Gastrocnemius medialis (tissue), 4 donors: ENCODE results near the gene ST6GALNAC6. TPM values are rescaled to one million over a fixed set of nuclear protein-coding genes. Genes with fewer than 3 reads are reported as not detected.

ENCODE experiments used
- ATAC-seq, 2 donors: fragments of 150-250 bp; one replicate each; pipeline ENCODE4 v1.9.1; 2016
- DNase-seq, 2 donors: peaks; one replicate each; pipeline ENCODE4 v3.0.0-alpha.2; 2019
- H3K27ac ChIP-seq, 4 donors: fragments of 200-600 bp; sonication (generic); 1 replicate in 1 of 4; 2 replicates in 3 of 4; pipeline ENCODE4 v1.5.1; 2016 to 2018; ENCODE audit warnings: mild to moderate bottlenecking in 2 of 4, moderate library complexity in 1 of 4
- H3K27me3 ChIP-seq, 3 donors: fragments of 200-600 bp; sonication (generic) in 2 of 3; 1 replicate in 1 of 3; 2 replicates in 2 of 3; pipeline versions ENCODE4 v1.5.1 to v1.6.0; 2016 to 2019; ENCODE audit warnings: mild to moderate bottlenecking in 1 of 3, moderate library complexity in 1 of 3
- H3K36me3 ChIP-seq, 2 donors: fragments of 200-600 bp; sonication (generic) in 1 of 2; one replicate each; pipeline ENCODE4 v1.5.1; 2017 to 2018
- H3K4me1 ChIP-seq, 2 donors: fragments of 200-600 bp; sonication (generic) in 1 of 2; one replicate each; pipeline ENCODE4 v1.5.1; 2016 to 2017; ENCODE audit warnings: mild to moderate bottlenecking in 2 of 2
- H3K4me3 ChIP-seq, 4 donors: fragments of 200-600 bp; sonication (generic) in 3 of 4; 1 replicate in 1 of 4; 2 replicates in 3 of 4; pipeline ENCODE4 v1.5.1; 2016 to 2019; ENCODE audit warnings: mild to moderate bottlenecking in 2 of 4
- H3K9me3 ChIP-seq, 3 donors: fragments of 200-600 bp; sonication (generic) in 2 of 3; 1 replicate in 1 of 3; 2 replicates in 2 of 3; pipeline ENCODE4 v1.5.1; 2016 to 2019
- POLR2A ChIP-seq, 2 donors: fragments of 450-650 bp; IDR thresholded peaks; one replicate each; pipeline ENCODE4 v1.6.1; 2017; ENCODE audit warnings: antibody characterized with exemption in 2 of 2, mild to moderate bottlenecking in 2 of 2, moderate library complexity in 2 of 2
- in situ Hi-C, 4 donors: fragments of 200-750 bp; cut with MboI; loops; one replicate each; pipeline versions ENCODE4 v1.15.0 to v1.8.0; 2017; ENCODE audit warnings: low sequenced_read_pairs in 4 of 4
- intact Hi-C: fragments of 100-400 bp; cut with DNase I; formaldehyde crosslinking; loops from one replicate; pipeline ENCODE4 v1.15.1; 2023; ENCODE audit warnings: low total_unique reads
- total RNA-seq, 4 donors: library from RNA; depleted of rRNA; stranded (reverse); fragments of >200 nt; gene quantifications; one replicate each; pipeline versions ENCODE4 v1.1.0 to v1.2.3, GENCODE V29; 2016
- TF ChIP-seq, protein P1 (sequence below), 5 experiments: fragments of 450-650 bp in 3 of 5; fragments of 200-600 bp in 2 of 5; sonication (generic) in 2 of 5; IDR thresholded peaks in 4 of 5; conservative IDR thresholded peaks in 1 of 5; 1 replicate in 4 of 5; 2 replicates in 1 of 5; pipeline ENCODE4 v1.5.1; 2016 to 2019; ENCODE audit warnings: antibody characterized with exemption in 5 of 5, mild to moderate bottlenecking in 3 of 5, moderate library complexity in 3 of 5

The ST6GALNAC6 gene
- total RNA-seq, 4 donors from 2014 or later = 46.7 to 69.3 (median 56.9) TPM

GRCh38 chr9:127920794-127921193, 21.4 kb upstream of the ST6GALNAC6 start:
- intact Hi-C loops = loop anchor here (1.0 to 10.0 kb wide), 3 partner anchors 185 to 416 kb away; partner anchors contain the start of gene TOR2A
- TF ChIP-seq, protein P1, sequence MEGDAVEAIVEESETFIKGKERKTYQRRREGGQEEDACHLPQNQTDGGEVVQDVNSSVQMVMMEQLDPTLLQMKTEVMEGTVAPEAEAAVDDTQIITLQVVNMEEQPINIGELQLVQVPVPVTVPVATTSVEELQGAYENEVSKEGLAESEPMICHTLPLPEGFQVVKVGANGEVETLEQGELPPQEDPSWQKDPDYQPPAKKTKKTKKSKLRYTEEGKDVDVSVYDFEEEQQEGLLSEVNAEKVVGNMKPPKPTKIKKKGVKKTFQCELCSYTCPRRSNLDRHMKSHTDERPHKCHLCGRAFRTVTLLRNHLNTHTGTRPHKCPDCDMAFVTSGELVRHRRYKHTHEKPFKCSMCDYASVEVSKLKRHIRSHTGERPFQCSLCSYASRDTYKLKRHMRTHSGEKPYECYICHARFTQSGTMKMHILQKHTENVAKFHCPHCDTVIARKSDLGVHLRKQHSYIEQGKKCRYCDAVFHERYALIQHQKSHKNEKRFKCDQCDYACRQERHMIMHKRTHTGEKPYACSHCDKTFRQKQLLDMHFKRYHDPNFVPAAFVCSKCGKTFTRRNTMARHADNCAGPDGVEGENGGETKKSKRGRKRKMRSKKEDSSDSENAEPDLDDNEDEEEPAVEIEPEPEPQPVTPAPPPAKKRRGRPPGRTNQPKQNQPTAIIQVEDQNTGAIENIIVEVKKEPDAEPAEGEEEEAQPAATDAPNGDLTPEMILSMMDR (IDR thresholded peaks at IDR 0.05 in 4 of 5, conservative IDR thresholded peaks at IDR 0.05 in 1 of 5) = no peak
- no peak for TF ChIP-seq POLR2A (IDR thresholded peaks at IDR 0.05)
- no peaks in the 10 kb centered on the region for H3K36me3 ChIP-seq
- no peaks in the 10 kb centered on the region for H3K9me3 ChIP-seq
- in situ Hi-C loops = loop anchor here (5.0 to 25.0 kb wide), 4 partner anchors 186 to 683 kb away; partner anchors contain the start of gene TOR2A (in 1 of the 4)
- ATAC-seq = no peak
- peaks cover 18 to 24% of the 10 kb centered on the region in 2 donors for H3K4me1 ChIP-seq
- no peak overlapping the region for H3K4me3 ChIP-seq
- H3K27me3 ChIP-seq = peaks cover 0 to 9% (median 0%) of the 10 kb centered on the region in 3 donors
- no peak overlapping the region for H3K27ac ChIP-seq
- no peak for DNase-seq

DNA sequence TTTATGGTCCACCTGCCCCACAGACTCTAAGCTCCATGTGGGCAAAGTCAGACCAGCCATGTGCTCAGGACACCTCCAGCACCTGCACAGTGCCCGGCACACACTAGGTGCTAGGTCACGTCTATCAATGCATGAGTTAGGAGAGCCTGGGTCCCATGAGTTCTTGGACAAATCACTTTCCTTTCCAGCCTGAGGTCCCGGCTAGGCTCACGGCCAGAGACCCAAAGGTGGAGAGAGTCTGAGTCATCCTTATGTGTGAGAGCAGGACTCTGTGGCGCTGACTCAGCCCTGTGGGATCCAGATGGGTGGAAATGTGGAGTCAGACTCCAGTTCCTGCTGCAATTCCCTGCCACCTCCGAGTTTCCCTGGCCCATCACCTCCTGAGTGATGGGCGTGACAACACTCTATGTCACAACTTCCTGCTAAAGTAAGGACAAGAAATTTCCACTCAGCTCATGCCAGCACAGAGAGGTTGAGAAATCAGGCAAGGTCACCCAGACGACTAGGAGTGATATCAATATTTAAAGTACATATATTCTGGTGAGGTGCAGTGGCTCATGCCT, 19.9 kb upstream of the ST6GALNAC6 start:
- Histone ChIP-seq H3K27ac (peak overlapping the region; percentile 12 to 82 (median 46)), H3K27me3 (no peaks in the 10 kb centered on the region), H3K4me3 (no peak overlapping the region), H3K36me3 (no peaks in the 10 kb centered on the region), H3K4me1 (peaks cover 28 to 29% of the 10 kb centered on the region in 2 donors), H3K9me3 (no peaks in the 10 kb centered on the region)
- peak; percentile 69 to 90 for DNase-seq
- peak; percentile 46 to 56 for ATAC-seq
- TF ChIP-seq POLR2A (IDR thresholded peaks at IDR 0.05) = no peak
- TF ChIP-seq, protein P1 (IDR thresholded peaks at IDR 0.05 in 4 of 5, conservative IDR thresholded peaks at IDR 0.05 in 1 of 5) = no peak
- in situ Hi-C loops (loop anchor here in 1 of 4 donors (25.0 kb wide), 1 partner anchor 682 kb away; no protein-coding TSS in a partner anchor), intact Hi-C loops (loop anchor here (1.0 to 10.0 kb wide), 3 partner anchors 132 to 695 kb away; partner anchors contain the start of gene CDK9)

DNA sequence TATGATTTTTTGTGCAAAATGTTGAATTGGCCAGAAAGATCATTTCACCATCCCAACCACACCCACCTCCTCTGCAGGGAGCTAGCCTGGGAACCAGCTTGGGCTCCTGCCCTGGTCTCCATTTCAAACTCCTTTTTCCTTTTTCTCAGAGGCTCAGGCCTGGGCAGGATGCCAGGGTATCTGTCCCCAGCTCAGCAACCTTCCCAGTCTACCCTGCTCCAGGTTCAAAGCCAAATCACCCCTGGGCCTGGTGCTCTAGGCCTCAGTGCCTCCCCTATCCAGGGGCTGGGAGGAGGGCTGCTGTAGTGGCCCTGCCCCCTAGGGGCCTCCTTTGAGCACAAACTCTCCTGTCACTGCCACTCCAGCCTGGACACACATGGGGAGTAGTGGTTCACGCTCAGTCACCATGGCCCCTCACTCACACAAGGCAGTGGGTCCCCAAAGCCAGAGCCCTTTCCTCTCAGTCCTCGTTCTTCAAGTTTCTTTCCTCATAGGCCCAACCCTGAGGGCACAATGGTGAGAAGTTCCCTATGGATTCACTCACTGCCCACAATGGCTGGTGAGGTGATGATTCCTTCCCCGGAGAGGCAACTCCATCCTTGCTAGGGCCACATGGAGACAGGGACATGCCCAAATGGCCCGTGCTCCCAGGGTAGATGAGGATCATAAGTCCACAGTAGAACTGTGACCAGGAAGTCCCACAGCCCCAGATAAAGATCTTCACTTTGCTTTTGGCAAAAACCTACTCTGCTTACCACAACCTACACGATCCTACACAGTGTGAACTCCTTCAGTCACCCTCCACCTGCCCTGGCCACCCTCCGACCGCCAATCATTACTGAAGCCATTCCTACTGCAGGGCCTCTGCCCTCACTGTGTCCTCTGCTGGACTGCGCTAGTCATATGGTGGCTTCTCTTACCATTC, 19.0 kb upstream of the ST6GALNAC6 start:
- H3K4me3 ChIP-seq = no peak overlapping the region
- peak overlapping the region; percentile 12 to 82 (median 46) for H3K27ac ChIP-seq
- in situ Hi-C loops (loop anchor here in 1 of 4 donors (25.0 kb wide), 1 partner anchor 681 kb away; no protein-coding TSS in a partner anchor), intact Hi-C loops (loop anchor here (1.0 to 10.0 kb wide), 3 partner anchors 131 to 694 kb away; partner anchors contain the start of gene CDK9)
- H3K36me3 ChIP-seq = peaks cover 0 to 5% of the 10 kb centered on the region in 2 donors
- H3K4me1 ChIP-seq = peaks cover 28 to 29% of the 10 kb centered on the region in 2 donors
- DNase-seq (peak in 1 of 2 donors; percentile 50), ATAC-seq (no peak)
- TF ChIP-seq POLR2A (IDR thresholded peaks at IDR 0.05) = no peak
- TF ChIP-seq, protein P1 (IDR thresholded peaks at IDR 0.05 in 4 of 5, conservative IDR thresholded peaks at IDR 0.05 in 1 of 5) = no peak
- no peaks in the 10 kb centered on the region for H3K9me3 ChIP-seq
- H3K27me3 ChIP-seq = no peaks in the 10 kb centered on the region

DNA sequence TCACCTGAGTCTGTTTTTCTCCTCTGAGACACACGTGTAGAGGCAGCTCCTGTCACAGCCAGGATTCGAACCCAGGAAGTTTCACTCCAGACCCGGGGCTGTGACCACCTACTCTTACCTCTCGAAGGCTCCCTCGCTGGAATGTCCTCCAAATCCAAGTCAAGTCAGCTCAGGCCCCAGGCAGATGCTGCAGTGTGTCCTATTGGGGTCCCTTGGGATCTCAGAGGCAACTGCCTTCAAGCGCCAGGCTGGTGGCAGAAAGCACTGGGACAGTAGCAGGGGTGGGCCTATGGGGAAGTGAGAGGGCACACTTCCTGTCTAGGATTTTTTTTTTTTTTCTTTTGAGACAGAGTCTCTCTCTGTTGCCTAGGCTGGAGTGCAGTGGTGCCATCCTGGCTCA, 18.2 kb upstream of the ST6GALNAC6 start:
- in situ Hi-C loops = loop anchor here in 1 of 4 donors (25.0 kb wide), 1 partner anchor 680 kb away; no protein-coding TSS in a partner anchor
- Histone ChIP-seq H3K4me3 (peak overlapping the region in 1 of 4 donors; percentile 47), H3K9me3 (no peaks in the 10 kb centered on the region), H3K36me3 (peaks cover 0 to 11% of the 10 kb centered on the region in 2 donors), H3K27ac (peak overlapping the region; percentile 55 to 82 (median 64)), H3K4me1 (peaks cover 28 to 29% of the 10 kb centered on the region in 2 donors), H3K27me3 (no peaks in the 10 kb centered on the region)
- ATAC-seq (no peak), DNase-seq (no peak)
- no peak for TF ChIP-seq POLR2A (IDR thresholded peaks at IDR 0.05)
- TF ChIP-seq, protein P1 (IDR thresholded peaks at IDR 0.05 in 4 of 5, conservative IDR thresholded peaks at IDR 0.05 in 1 of 5) = no peak
- intact Hi-C loops = loop anchor here (1.0 to 10.0 kb wide), 6 partner anchors 20 to 693 kb away; partner anchors contain the start of genes AK1, CDK9, FPGS and TOR2A
